Stimulated activated CD4-positive, alpha-beta T cell treated with anti-CD3 and anti-CD28 coated beads, Interleukin-12 subunit alpha, Interleukin-12 subunit beta, amount 100 ng/mL, for 48 hours (primary cell): ENCODE data around the gene SP5.
A peak's percentile ranks its signal among the peaks of the same experiment; 100 is the strongest.
"Not testable (repeated sequence)": the region's sequence is repeated elsewhere in the genome, so short reads cannot be mapped to it uniquely, and the experiment has no call there.

Experiments
- DNase-seq, 3 donors: peaks; one replicate each; pipeline ENCODE4 v3.0.0-alpha.2; 2020; ENCODE audit warnings: low read depth in 2 of 3, low spot score in 1 of 3

The SP5 gene

GRCh38 chr2:170711196-170711773, 3.9 kb upstream of the SP5 start:
- DNase-seq: no peak

- DNase-seq: no peak
Observed at GRCh38 chr2:170711774-170712652, 3.1 kb upstream of the SP5 start.

GRCh38 chr2:170712653-170713542, 2.2 kb upstream of the SP5 start:
- no peak for DNase-seq

- DNase-seq: no peak
Observed at GRCh38 chr2:170713543-170714380, 1.4 kb upstream of the SP5 start.

- DNase-seq: no peak
Observed at GRCh38 chr2:170714381-170715061, 616 bp upstream of the SP5 start.

GRCh38 chr2:170715932-170716777, 1.0 kb downstream of the SP5 start:
- no peak for DNase-seq

GRCh38 chr2:170716851-170717598, 1.9 kb downstream of the SP5 start:
- peak in 1 of 3 donors; percentile 26 for DNase-seq

- no peak for DNase-seq
Observed at GRCh38 chr2:170717599-170717963, 2.4 kb downstream of the SP5 start.

- DNase-seq: no peak
Observed at GRCh38 chr2:170717991-170718589, 3.0 kb downstream of the SP5 start.

- no peak for DNase-seq
Observed at GRCh38 chr2:170719810-170720209, 4.7 kb downstream of the SP5 start.

- DNase-seq: no peak
Observed at GRCh38 chr2:170721678-170722077, 6.5 kb downstream of the SP5 start.

- DNase-seq: no peak
Observed at GRCh38 chr2:170722301-170722700, 7.2 kb downstream of the SP5 start.

GRCh38 chr2:170723446-170723958, 8.4 kb downstream of the SP5 start:
- DNase-seq: no peak

GRCh38 chr2:170733798-170734600, 18.9 kb downstream of the SP5 start:
- no peak for DNase-seq

GRCh38 chr2:170734601-170735000, 19.5 kb downstream of the SP5 start:
- DNase-seq: not testable (repeated sequence)

- no peak for DNase-seq
Observed at GRCh38 chr2:170736628-170737027, 21.5 kb downstream of the SP5 start.

GRCh38 chr2:170737406-170737805, 22.3 kb downstream of the SP5 start:
- DNase-seq: no peak
